AG04449 (cell line): ENCODE data around the gene ELL.

ENCODE experiments used
- CTCF ChIA-PET: fragments of 350-600 bp; formaldehyde crosslinking; extraction: SDS; loops from one replicate; lab custom pipeline; 2021; ENCODE audit warnings: antibody characterized with exemption; lab: Yijun Ruan, JAX
- POLR2A ChIA-PET: fragments of 400-600, 350-600 bp; formaldehyde crosslinking; extraction: SDS; loops from one replicate; lab custom pipeline; 2020; ENCODE audit warnings: antibody characterized with exemption, inconsistent platforms; lab: Yijun Ruan, JAX
- DNase-seq: peaks from one replicate; pipeline ENCODE4 v3.0.0-alpha.2; 2010; ENCODE audit warnings: low read depth, low spot score
- H3K4me3 ChIP-seq: 2 replicates; pipeline ENCODE4 v1.5.1; 2011; ENCODE audit warnings: low read depth, mild to moderate bottlenecking, control low read depth, low read length
- CTCF ChIP-seq: IDR thresholded peaks from one replicate; pipeline ENCODE4 v1.5.1; 2011; ENCODE audit warnings: mild to moderate bottlenecking, moderate library complexity, low read length, control low read depth, inconsistent platforms; ENCODE audit not compliant: insufficient read depth; ENCODE audit errors: missing control alignments

ELL gene

DNA sequence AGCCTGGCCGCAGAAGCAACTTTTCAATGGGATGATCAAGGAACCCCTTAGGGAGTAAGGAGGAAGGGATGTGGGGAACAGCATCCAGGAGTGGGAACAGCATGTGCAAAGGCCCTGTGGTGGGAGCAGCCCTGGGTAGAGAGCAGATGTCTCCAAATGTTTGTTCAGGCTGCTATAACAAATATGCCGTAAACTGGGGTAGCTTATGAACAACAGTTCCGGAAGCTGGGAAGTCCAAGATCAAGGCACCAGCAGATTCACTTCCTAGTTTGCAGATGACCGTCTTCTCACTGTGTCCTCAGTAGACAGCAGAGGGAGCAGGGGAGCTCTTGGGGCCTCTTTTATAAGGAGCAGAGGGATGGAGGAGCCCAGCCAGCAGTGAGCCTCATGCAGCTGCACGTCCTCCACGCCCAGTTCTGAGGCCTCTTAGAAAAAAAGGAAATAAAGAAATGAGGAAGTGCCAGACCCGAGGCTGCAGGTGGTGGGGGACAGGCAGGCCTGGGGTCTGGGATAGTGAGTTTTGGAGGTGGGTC, 120.2 kb downstream of the ELL start:
- no peak overlapping the region for H3K4me3 ChIP-seq
- ChIA-PET POLR2A (interaction anchor here (0.8 kb wide), 1 partner anchor 120 kb away, joined by 4 read pairs; the partner anchor contains the start of gene JUND), CTCF (interaction anchor here (1.0 to 5.7 kb wide), 11 partner anchors 10 to 147 kb away, joined by 3 to 71 read pairs (median 4); partner anchors contain the start of genes GDF15 and SSBP4)
- TF ChIP-seq CTCF: peak; percentile 54
- no peak for DNase-seq

DNA sequence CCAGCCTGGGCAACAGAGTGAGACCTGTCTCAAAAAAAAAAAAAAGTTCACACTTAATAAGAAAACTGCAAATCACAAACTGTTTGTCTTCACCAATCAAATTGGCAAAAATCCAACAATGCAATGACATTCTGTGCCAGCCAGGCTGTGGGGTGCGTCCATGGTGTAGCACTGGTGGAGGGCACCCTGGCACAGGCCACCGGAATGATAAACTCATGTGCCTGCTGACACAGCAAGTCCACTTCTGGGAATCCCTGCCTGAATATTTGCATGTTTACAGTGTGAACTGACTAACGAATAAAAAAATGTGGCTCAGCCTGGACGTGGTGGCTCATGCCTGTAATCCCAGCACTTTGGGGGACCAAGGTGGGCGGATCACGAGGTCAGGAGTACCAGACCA, 122.9 kb downstream of the ELL start:
- DNase-seq: no peak
- ChIA-PET CTCF (interaction anchor here (0.8 to 5.7 kb wide), 4 partner anchors 9 to 414 kb away, joined by 3 to 71 read pairs (median 28); no protein-coding TSS in a partner anchor), POLR2A (no interaction called here)
- H3K4me3 ChIP-seq: no peak overlapping the region
- no peak for TF ChIP-seq CTCF

- ChIA-PET POLR2A (interaction anchor here (0.5 kb wide), 1 partner anchor 26 kb away, joined by 3 read pairs; no protein-coding TSS in a partner anchor), CTCF (interaction anchor here (1.0 to 5.7 kb wide), 5 partner anchors 7 to 48 kb away, joined by 3 to 71 read pairs (median 6); no protein-coding TSS in a partner anchor)
- no peak for DNase-seq
- H3K4me3 ChIP-seq: no peak within 1 kb of the TSS
- no peak for TF ChIP-seq CTCF
Measured at GRCh38 chr19:18397242-18398202, 124.3 kb downstream of the ELL start, which contains the start of gene LRRC25. Gene LRRC25, minus strand, starts transcription at chr19:18397622. Its CDS starts 659 bp downstream, at chr19:18396963.

- no peak for DNase-seq
- no peak overlapping the region for H3K4me3 ChIP-seq
- ChIA-PET CTCF (interaction anchor here (0.6 to 1.8 kb wide), 4 partner anchors 9 to 117 kb away, joined by 3 to 13 read pairs (median 5); no protein-coding TSS in a partner anchor), POLR2A (no interaction called here)
- no peak for TF ChIP-seq CTCF
Measured at GRCh38 chr19:18396471-18397241, 125.2 kb downstream of the ELL start.

- DNase-seq: no peak
- H3K4me3 ChIP-seq: no peak overlapping the region
- ChIA-PET CTCF (interaction anchor here (2.3 kb wide), 1 partner anchor 13 kb away, joined by 10 read pairs; no protein-coding TSS in a partner anchor), POLR2A (no interaction called here)
- TF ChIP-seq CTCF: no peak
Measured at GRCh38 chr19:18393836-18394235, 128.0 kb downstream of the ELL start.
